Activated gamma-delta T cell (primary cell): ENCODE measurements around the gene CYGB.
"Not testable (repeated sequence)": the region's sequence is repeated elsewhere in the genome, so short reads cannot be mapped to it uniquely, and the experiment has no call there.

ENCODE experiments used
- DNase-seq: peaks from one replicate; lab custom pipeline; 2025; lab: John Stamatoyannopoulos, UW

CYGB gene

DNA sequence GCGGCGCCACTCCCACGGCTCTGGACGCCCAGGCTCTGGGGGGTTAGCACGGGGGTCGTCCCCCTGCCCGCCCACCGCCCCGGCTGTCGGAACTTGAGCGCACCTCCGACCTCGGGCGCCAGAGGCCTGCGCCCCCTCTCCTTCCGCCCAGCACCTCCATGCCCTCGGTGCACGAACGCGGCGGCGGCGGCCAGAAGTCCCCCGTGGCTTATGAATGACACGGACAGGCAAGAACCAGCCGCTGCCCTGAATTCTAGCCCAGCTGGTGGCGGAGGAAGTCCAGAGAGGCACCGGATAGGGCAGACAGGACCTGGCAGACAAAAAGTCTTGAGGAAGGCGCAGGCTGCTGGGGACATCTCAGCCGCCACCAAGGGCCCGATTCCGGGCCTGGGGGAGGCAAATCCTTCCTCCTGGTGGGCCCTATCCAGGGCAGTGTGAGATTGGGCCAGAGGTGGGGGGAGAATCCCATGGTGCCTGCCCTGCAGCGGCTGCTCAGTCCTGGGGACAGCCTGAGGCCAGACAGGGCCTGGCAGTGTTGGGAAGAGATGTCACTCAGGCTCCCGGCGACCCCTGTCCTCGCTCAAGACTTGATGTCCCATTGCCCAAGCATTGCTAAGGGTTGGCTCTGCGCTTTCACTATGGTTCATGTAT, 897 bp upstream of the CYGB start:
- no peak for DNase-seq

GRCh38 chr17:76537288-76537577, 276 bp downstream of the CYGB start:
- no peak for DNase-seq

DNA sequence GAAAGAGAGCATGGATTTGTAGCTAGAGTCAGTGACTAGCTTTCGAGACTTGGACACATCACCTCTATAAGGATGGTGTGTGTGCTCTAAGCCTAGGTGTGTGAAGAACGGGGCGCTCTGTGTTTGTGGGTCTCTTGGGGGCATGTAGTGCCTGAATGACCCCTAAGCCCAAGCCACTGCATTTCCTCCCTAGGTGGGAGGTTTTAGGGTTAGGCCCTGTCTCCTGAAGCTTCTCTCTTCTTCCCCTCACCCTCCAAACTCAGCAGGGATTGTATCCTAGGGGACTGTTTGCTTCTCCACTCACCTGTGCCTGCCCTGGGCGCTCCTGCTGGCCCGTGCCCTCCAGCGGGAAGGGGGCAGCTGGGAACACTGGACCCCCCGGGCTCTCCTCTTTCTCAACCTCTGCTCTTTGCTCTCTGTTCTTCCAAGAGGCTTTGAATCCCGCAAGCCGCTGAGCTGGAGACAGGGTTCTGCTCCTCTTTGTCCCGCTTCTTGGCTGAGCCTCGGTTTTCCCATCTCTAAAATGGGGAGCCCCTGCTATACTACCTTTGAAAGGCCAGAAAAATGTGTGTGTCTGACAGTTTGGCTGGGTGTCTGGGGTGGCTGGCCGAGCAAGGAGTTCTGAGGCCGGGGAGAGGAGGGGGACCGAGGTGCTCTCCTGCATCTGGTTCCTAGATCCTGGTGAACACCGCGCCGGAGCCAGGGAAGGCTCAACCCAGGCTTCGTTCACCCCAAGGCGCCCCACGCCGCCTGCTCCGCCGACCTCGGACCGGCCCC, 810 bp downstream of the CYGB start:
- DNase-seq, result no peak

GRCh38 chr17:76535788-76536510, 1.6 kb downstream of the CYGB start:
- DNase-seq, result no peak

GRCh38 chr17:76534831-76535732, 2.4 kb downstream of the CYGB start:
- DNase-seq, result no peak

DNA sequence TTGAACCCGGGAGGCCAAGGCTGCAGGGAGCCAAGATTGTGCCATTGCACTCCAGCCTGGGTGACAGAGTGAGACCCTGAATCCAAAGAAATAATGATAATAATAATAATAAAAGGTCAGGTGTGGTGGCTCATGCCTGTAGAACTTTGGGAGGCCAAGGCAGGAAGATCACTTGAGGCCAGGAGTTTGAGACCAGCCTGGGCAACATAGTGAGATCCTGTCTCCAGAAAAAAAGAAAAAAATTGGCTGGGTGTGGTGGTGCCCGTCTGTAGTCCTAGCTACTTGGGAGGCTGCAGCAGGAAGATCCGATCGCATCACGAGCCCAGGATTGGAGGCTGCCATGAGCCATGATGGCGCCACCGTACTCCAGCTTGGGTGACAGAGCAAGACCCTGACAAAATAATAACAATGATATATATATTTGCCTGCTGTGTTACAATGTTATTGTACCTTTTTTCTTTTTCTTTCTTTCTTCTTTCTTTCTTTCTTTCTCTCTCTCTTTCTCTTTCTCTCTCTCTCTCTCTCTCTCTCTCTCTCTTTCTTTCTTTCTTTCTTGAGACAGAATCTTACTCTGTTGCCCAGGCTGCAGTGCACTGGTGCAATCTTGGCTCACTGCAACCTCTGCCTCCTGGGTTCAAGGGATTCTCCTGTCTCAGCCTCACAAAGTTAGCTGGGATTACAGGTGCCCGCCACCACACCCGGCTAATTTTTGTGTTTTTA, 3.7 kb downstream of the CYGB start:
- not testable (repeated sequence) for DNase-seq

- DNase-seq, result no peak
These were observed 5.3 kb downstream of the CYGB start for GRCh38 chr17:76532072-76532651.

GRCh38 chr17:76531486-76532038, 5.9 kb downstream of the CYGB start:
- DNase-seq, result no peak

DNA sequence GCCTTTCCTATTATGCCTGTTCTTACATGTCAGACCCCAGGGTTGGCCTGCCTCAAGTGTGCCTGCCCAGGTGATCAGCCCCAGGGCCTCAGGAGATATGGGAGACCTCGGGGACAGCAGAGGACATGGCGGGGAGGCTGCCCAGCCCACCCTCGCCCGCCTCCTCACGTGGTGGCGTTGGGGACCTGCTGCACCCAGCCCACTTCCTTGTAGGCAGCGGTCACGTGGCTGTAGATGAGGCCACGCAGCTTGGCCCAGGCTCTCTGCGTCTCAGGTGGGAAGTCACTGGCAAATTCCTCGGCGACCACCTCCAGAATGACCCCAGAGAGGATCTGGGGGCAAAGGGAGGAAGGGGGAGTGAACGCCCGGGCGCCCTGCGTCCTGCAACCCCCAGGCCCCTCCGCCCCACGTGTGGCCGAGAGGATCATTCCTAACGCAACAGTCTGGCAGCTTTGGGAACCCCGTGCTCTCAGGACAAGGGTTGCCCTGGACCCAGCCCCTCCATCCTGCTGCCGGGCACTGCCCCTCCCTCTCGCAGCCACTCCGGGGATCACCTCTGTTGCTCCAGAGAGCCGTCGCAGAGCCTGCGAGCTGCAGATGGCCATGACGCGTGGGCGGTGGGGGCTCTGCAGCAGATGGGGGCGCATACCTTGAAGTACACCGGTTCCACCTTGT, 6.6 kb downstream of the CYGB start:
- DNase-seq, result no peak

- no peak for DNase-seq
These were observed 7.3 kb downstream of the CYGB start for GRCh38 chr17:76530095-76530723.

DNA sequence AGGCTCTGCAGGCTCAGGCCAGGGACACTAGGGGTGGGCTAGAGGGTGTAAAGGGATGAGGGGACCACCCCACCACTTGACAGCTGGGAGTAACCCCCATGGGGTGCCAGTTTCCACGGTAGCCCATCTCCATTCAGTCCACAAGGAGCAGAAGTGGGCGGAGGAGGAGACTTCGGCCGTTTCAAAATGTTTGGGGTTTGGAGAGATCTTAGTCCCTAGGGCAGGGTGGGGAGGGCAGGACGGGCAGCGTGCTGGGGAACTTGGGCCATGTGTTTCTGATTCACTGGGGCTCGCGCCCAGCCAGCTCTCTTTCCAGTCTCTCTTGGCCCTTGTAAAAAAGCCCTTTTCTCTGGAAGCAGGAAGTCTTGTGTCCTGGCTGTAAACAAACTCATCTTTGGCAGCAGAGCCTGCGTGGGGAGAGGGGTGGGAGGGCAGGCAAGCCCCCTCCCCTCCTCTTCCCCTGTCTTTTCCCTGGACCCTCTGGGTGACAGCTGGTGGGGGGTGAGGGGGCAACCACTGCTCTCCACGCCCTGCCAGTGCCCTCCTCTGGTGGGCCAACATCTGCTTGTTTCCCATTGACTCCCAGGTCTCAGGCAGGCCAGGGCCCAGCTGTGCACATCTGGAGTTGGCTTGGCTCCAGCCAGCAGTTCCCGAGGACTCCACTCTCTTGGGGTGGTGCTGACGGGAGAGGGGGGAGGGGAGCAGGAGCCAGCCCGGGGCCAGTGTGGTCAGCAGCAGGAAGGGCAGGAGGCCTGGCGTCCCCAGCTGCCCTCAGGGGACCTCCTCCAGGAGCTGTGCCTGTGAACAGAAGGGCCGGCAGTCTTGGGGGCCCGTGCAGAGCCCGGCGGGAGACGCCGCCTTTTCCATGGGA, 8.1 kb downstream of the CYGB start:
- no peak for DNase-seq

DNA sequence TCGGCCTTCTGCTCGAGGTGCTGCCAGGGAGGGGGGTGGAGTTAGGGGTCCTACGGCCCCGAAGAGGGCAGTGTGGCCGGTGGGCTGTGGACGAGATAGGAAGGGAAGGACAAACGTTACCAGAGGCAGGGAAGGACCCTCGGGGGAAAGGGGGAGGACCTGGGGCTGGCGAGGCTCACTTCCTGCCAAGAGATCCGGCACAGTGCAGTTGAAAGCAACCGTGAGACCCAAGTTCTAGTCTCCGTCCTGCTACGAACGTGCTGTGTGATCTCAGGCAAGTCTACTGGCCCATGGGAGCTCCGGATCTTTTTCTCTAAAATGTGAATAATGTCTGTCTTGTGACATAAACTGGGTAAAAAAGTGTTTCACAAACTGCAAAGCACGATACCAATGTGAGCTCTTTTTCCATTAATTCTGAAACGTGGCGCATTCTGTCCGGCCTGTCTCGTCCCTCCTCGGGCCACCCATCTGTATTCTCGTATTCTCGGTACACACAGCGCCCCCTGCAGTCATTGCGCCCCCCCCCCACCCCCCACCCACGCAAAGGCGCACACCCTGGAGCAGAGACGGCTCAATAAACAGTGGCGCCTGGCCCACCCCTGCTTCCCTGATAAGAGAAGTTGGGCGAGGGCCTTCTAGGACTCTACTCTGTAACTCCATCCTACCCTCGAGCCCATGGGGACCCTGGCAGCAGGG, 8.8 kb downstream of the CYGB start:
- no peak for DNase-seq

GRCh38 chr17:76528156-76528527, 9.4 kb downstream of the CYGB start:
- DNase-seq, result no peak

GRCh38 chr17:76527430-76528111, 9.9 kb downstream of the CYGB start:
- no peak for DNase-seq

DNA sequence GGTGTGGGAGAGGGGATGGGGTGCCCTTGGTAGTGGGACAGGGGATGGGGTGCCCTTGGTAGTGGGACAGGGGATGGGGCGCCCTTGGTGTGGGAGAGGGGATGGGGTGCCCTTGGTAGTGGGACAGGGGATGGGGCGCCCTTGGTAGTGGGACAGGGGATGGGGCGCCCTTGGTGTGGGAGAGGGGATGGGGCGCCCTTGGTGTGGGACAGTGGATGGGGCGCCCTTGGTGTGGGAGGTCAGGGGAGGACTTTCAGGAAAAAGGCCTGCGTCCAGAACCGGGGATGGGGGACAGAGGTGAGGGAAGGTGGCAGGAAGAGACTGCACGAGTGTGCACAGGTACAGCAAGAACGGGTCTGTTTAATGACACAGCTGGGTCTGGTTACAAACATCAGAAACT, 10.5 kb downstream of the CYGB start:
- DNase-seq, result not testable (repeated sequence)

- DNase-seq, result not testable (repeated sequence)
These were observed 12.0 kb downstream of the CYGB start for GRCh38 chr17:76525513-76525833.

GRCh38 chr17:76524598-76525512, 12.7 kb downstream of the CYGB start:
- DNase-seq, result no peak
